Peyer's patch (tissue), 4 donors: ENCODE data around the gene NEB.

ENCODE experiments used
- CTCF ChIP-seq, 6 experiments: fragments of 450-650 bp in 4 of 6; fragments of 200-600 bp in 2 of 6; sonication (generic) in 1 of 6; IDR thresholded peaks; one replicate each; pipeline ENCODE4 v1.5.1; 2017 to 2019; ENCODE audit warnings: antibody characterized with exemption in 6 of 6, mild to moderate bottlenecking in 3 of 6, moderate library complexity in 1 of 6
- POLR2A ChIP-seq, 2 donors: fragments of 450-650 bp; IDR thresholded peaks; one replicate each; pipeline ENCODE4 v1.5.1; 2017; ENCODE audit warnings: antibody characterized with exemption in 2 of 2, mild to moderate bottlenecking in 2 of 2, moderate library complexity in 2 of 2

GRCh38 chr2:151716721-151717120, 17.6 kb downstream of the NEB start:
- TF ChIP-seq CTCF (IDR thresholded peaks at IDR 0.05) (no peak), POLR2A (IDR thresholded peaks at IDR 0.05) (no peak)
